Measurements from ENCODE around the gene TTLL13. TPM values are rescaled to one million over a fixed set of nuclear protein-coding genes. Genes with fewer than 3 reads are reported as not detected.

The TTLL13 gene
- polyA plus RNA-seq, 1 donor from 2014 or later, result 0.33 TPM

GRCh38 chr15:90231028-90232017, 18.0 kb upstream of the TTLL13 start:
- Histone ChIP-seq H3K79me2 (replicated peaks; ENCODE audit: insufficient read depth, low read length) (no peaks in the 10 kb centered on the region), H3K9me2 (ENCODE audit: insufficient read depth, low read length) (no peaks in the 10 kb centered on the region), H3K36me3 (ENCODE audit: insufficient read depth, low read length) (no peaks in the 10 kb centered on the region), H4K20me1 (ENCODE audit: insufficient read depth) (no peaks in the 10 kb centered on the region), H3K4me2 (ENCODE audit: low read length) (no peak overlapping the region), H2AFZ (ENCODE audit: low read depth, low read length) (no peak overlapping the region), H3K9ac (ENCODE audit: low read length) (no peak overlapping the region), H3K27me3 (ENCODE audit: insufficient read depth, low read depth, low read length) (no peaks in the 10 kb centered on the region), H3K4me3 (ENCODE audit: low read length) (no peak overlapping the region), H3K27ac (ENCODE audit: low read length) (no peak overlapping the region), H3F3A (ENCODE audit: insufficient read depth, low read length, poor library complexity, severe bottlenecking) (no peaks in the 10 kb centered on the region), H3K9me3 (ENCODE audit: low read length) (no peaks in the 10 kb centered on the region)
- TF ChIP-seq REST (IDR thresholded peaks at IDR 0.05; ENCODE audit: borderline replicate concordance) (no peak), POLR2AphosphoS5 (IDR thresholded peaks at IDR 0.05) (no peak)

- no peaks in the 10 kb centered on the region for H3K36me3 ChIP-seq (ENCODE audit: insufficient read depth, low read length)
- no peak overlapping the region for H3K4me2 ChIP-seq (ENCODE audit: low read length)
- no peaks in the 10 kb centered on the region for H3F3A ChIP-seq (ENCODE audit: insufficient read depth, low read length, poor library complexity, severe bottlenecking)
- H3K27ac ChIP-seq (ENCODE audit: low read length), result no peak overlapping the region
- H3K9me3 ChIP-seq (ENCODE audit: low read length), result no peaks in the 10 kb centered on the region
- H4K20me1 ChIP-seq (ENCODE audit: insufficient read depth), result no peaks in the 10 kb centered on the region
- no peak overlapping the region for H2AFZ ChIP-seq (ENCODE audit: low read depth, low read length)
- no peaks in the 10 kb centered on the region for H3K79me2 ChIP-seq (replicated peaks; ENCODE audit: insufficient read depth, low read length)
- TF ChIP-seq RAD21 (conservative IDR thresholded peaks at IDR 0.05) (no peak), EP300 (conservative IDR thresholded peaks at IDR 0.05; ENCODE audit: poor library complexity, severe bottlenecking) (no peak), TAF1 (IDR thresholded peaks at IDR 0.05; ENCODE audit: low read depth) (no peak), CTCF (IDR thresholded peaks at IDR 0.05; ENCODE audit: poor library complexity, severe bottlenecking) (no peak), REST (IDR thresholded peaks at IDR 0.05; ENCODE audit: borderline replicate concordance) (no peak), EZH2 (IDR thresholded peaks at IDR 0.05; ENCODE audit: borderline replicate concordance, insufficient read depth, low read length, poor library complexity, severe bottlenecking) (no peak), MXI1 (conservative IDR thresholded peaks at IDR 0.05; ENCODE audit: poor library complexity, severe bottlenecking) (no peak), SMC3 (conservative IDR thresholded peaks at IDR 0.05; ENCODE audit: poor library complexity) (no peak), POLR2AphosphoS5 (IDR thresholded peaks at IDR 0.05) (no peak)
- no peak overlapping the region for H3K9ac ChIP-seq (ENCODE audit: low read length)
- H3K9me2 ChIP-seq (ENCODE audit: insufficient read depth, low read length), result no peaks in the 10 kb centered on the region
- no peaks in the 10 kb centered on the region for H3K27me3 ChIP-seq (ENCODE audit: insufficient read depth, low read depth, low read length)
- no peak overlapping the region for H3K4me3 ChIP-seq (ENCODE audit: low read length)
Measured at GRCh38 chr15:90232196-90232595, 17.2 kb upstream of the TTLL13 start.
